NCI-H1436 (cell line): ENCODE results near the gene SUMF1.

ENCODE experiments used
- DNase-seq: peaks from one replicate; lab custom pipeline; 2025; lab: John Stamatoyannopoulos, UW

SUMF1 gene

GRCh38 chr3:4497005-4497692 is 30.1 kb upstream of the SUMF1 start:
- no peak for DNase-seq

- DNase-seq: no peak
Observed at GRCh38 chr3:4496087-4496452, 29.0 kb upstream of the SUMF1 start.

GRCh38 chr3:4495294-4496086 is 28.4 kb upstream of the SUMF1 start:
- DNase-seq: no peak

- no peak for DNase-seq
Observed at GRCh38 chr3:4494895-4495264, 27.8 kb upstream of the SUMF1 start.

- no peak for DNase-seq
Observed at GRCh38 chr3:4493941-4494894, 27.1 kb upstream of the SUMF1 start.

- peak; percentile 58 for DNase-seq
Observed at GRCh38 chr3:4493014-4493940, 26.2 kb upstream of the SUMF1 start, which contains the start of gene ITPR1. TSS of gene ITPR1 (plus strand) at chr3:4493348. CDS start at chr3:4516492, 23,144 bp downstream.

GRCh38 chr3:4492208-4493013 is 25.3 kb upstream of the SUMF1 start:
- DNase-seq: no peak

GRCh38 chr3:4491855-4492207 is 24.8 kb upstream of the SUMF1 start:
- DNase-seq: no peak

- no peak for DNase-seq
Observed at GRCh38 chr3:4478261-4478660, 11.2 kb upstream of the SUMF1 start.

GRCh38 chr3:4476496-4476895 is 9.4 kb upstream of the SUMF1 start:
- DNase-seq: no peak

- DNase-seq: no peak
Observed at GRCh38 chr3:4475804-4476203, 8.7 kb upstream of the SUMF1 start.

GRCh38 chr3:4474683-4475490 is 7.8 kb upstream of the SUMF1 start:
- no peak for DNase-seq

- DNase-seq: no peak
Observed at GRCh38 chr3:4472766-4473165, 5.7 kb upstream of the SUMF1 start.

GRCh38 chr3:4472312-4472711 is 5.2 kb upstream of the SUMF1 start:
- DNase-seq: no peak

- DNase-seq: no peak
Observed at GRCh38 chr3:4471907-4472306, 4.8 kb upstream of the SUMF1 start.

GRCh38 chr3:4467522-4467867 is 426 bp upstream of the SUMF1 start:
- DNase-seq: no peak

- no peak for DNase-seq
Observed at GRCh38 chr3:4464576-4464975, 2.5 kb downstream of the SUMF1 start.

GRCh38 chr3:4462369-4463040 is 4.6 kb downstream of the SUMF1 start:
- DNase-seq: no peak

GRCh38 chr3:4461468-4462090 is 5.5 kb downstream of the SUMF1 start:
- no peak for DNase-seq
